Measurements from ENCODE around the gene CES4A. TPM values are rescaled to one million over a fixed set of nuclear protein-coding genes. Genes with fewer than 3 reads are reported as not detected.
"Not testable (repeated sequence)": the region's sequence is repeated elsewhere in the genome, so short reads cannot be mapped to it uniquely, and the experiment has no call there.

CES4A gene
- total RNA-seq, 1 donor from 2014 or later = 0.22 TPM

- Histone ChIP-seq H3K4me3 (no peak overlapping the region), H3F3A (ENCODE audit: low read depth) (no peaks in the 10 kb centered on the region), H2AFZ (replicated peaks) (no peak overlapping the region), H3K4me2 (no peak overlapping the region), H3K27me3 (no peaks in the 10 kb centered on the region), H3K36me3 (no peaks in the 10 kb centered on the region), H3K4me1 (no peaks in the 10 kb centered on the region), H3K9me3 (ENCODE audit: low read depth) (no peaks in the 10 kb centered on the region), H3K27ac (no peak overlapping the region), H3K9ac (no peak overlapping the region), H3K79me2 (ENCODE audit: low read depth) (no peaks in the 10 kb centered on the region), H4K20me1 (ENCODE audit: low read depth) (no peaks in the 10 kb centered on the region)
- Mint-ChIP-seq H3K4me1 (peaks cover 23% of the 10 kb centered on the region), H3K9me3 (no peaks in the 10 kb centered on the region), H3K4me3 (no peak overlapping the region), H3K27me3 (ENCODE audit: insufficient read depth, low read depth) (peaks cover 6% of the 10 kb centered on the region), H3K27ac (no peak overlapping the region), H3K36me3 (no peaks in the 10 kb centered on the region)
- no peak for TF ChIP-seq EZH2phosphoT487 (IDR thresholded peaks at IDR 0.05)
- DNase-seq (ENCODE audit: low spot score) = no peak
These were observed 14.7 kb upstream of the CES4A start for GRCh38 chr16:66973716-66974115.

DNA sequence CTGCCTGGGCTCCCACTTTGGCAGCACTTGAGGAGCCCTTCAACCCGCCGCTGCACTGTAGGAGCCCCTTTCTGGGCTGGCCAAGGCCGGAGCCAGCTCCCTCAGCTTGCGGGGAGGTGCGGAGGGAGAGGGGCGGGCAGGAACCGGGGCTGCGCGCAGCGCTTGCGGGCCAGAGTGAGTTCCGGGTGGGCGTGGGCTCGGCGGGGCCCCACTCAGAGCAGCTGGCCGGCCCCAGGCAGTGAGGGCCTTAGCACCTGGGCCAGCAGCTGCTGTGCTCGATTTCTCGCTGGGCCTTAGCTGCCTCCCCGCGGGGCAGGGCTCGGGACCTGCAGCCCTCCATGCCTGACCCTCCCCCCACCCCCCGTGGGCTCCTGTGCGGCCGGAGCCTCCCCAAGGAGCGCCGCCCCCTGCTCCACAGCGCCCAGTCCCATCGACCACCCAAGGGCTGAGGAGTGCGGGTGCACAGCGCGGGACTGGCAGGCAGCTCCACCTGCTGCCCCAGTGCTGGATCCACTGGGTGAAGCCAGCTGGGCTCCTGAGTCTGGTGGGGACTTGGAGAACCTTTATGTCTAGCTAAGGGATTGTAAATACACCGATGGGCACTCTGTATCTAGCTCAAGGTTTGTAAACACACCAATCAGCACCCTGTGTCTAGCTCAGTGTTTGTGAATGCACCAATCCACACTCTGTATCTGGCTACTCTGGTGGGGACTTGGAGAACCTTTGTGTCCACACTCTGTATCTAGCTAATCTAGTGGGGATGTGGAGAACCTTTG is 14.0 kb upstream of the CES4A start:
- not testable (repeated sequence) for H3K79me2 ChIP-seq (ENCODE audit: low read depth); H3K9ac ChIP-seq; H3K36me3 ChIP-seq; H3K4me3 Mint-ChIP-seq; H3K27me3 ChIP-seq; H4K20me1 ChIP-seq (ENCODE audit: low read depth); H3K27ac ChIP-seq; H3F3A ChIP-seq (ENCODE audit: low read depth); H3K36me3 Mint-ChIP-seq; DNase-seq (ENCODE audit: low spot score); H3K27me3 Mint-ChIP-seq (ENCODE audit: insufficient read depth, low read depth); H3K9me3 ChIP-seq (ENCODE audit: low read depth); H3K4me1 ChIP-seq; H3K4me3 ChIP-seq; H3K4me2 ChIP-seq; H2AFZ ChIP-seq (replicated peaks); H3K9me3 Mint-ChIP-seq
- Mint-ChIP-seq H3K4me1 (peaks cover 23% of the 10 kb centered on the region), H3K27ac (peak overlapping the region; percentile 50)

DNA sequence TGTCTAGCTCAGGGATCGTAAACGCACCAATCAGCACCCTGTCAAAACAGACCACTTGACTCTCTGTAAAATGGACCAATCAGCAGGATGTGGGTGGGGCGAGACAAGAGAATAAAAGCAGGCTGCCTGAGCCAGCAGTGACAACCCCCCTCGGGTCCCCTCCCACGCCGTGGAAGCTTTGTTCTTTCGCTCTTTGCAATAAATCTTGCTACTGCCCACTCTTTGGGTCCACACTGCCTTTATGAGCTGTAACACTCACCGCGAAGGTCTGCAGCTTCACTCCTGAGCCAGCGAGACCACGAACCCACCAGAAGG is 13.5 kb upstream of the CES4A start:
- H3K36me3 ChIP-seq; H3K4me3 Mint-ChIP-seq; H3K4me3 ChIP-seq; H3K79me2 ChIP-seq (ENCODE audit: low read depth); H3K27me3 Mint-ChIP-seq (ENCODE audit: insufficient read depth, low read depth); H3K4me2 ChIP-seq; H3K27ac ChIP-seq; H3K36me3 Mint-ChIP-seq; H3K9ac ChIP-seq; H3K4me1 ChIP-seq; H3K9me3 Mint-ChIP-seq; H3K27me3 ChIP-seq; DNase-seq (ENCODE audit: low spot score); H3F3A ChIP-seq (ENCODE audit: low read depth); H2AFZ ChIP-seq (replicated peaks); H3K9me3 ChIP-seq (ENCODE audit: low read depth); H4K20me1 ChIP-seq (ENCODE audit: low read depth): not testable (repeated sequence)
- H3K4me1 Mint-ChIP-seq = peaks cover 23% of the 10 kb centered on the region
- peak overlapping the region; percentile 81 for H3K27ac Mint-ChIP-seq

DNA sequence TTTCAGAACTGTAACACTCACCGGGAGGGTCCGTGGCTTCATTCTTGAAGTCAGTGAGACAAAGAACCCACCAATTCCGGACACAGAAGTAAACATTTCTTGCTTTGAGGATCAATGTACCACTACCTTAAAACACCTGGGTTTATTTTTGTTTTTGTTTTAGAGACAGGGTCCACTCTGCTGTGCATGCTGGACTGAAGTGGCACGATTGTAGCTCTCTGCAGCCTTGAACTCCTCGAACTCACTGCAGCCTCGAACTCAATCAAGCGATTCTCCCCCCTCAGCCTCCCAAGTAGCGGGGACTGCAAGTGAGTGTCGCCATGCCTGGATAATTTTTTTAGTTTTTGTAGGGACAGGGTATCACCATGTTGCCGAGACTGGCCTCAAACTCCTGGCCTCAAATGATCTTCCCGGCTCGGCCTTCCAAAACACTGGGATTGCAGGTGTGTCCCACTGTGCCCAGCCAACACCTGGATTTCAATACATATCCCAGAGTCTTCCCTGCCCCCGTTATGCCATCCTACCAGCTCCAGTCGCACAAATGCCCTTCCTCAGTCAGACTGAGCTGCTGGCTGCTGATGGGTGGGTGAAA is 13.0 kb upstream of the CES4A start:
- Mint-ChIP-seq H3K4me1 (peaks cover 23% of the 10 kb centered on the region), H3K27ac (peak overlapping the region; percentile 81), H3K4me3 (no peak overlapping the region), H3K27me3 (ENCODE audit: insufficient read depth, low read depth) (peaks cover 6% of the 10 kb centered on the region), H3K9me3 (no peaks in the 10 kb centered on the region), H3K36me3 (no peaks in the 10 kb centered on the region)
- Histone ChIP-seq H2AFZ (replicated peaks) (no peak overlapping the region), H3K4me1 (no peaks in the 10 kb centered on the region), H4K20me1 (ENCODE audit: low read depth) (no peaks in the 10 kb centered on the region), H3K9me3 (ENCODE audit: low read depth) (no peaks in the 10 kb centered on the region), H3K27me3 (no peaks in the 10 kb centered on the region), H3K27ac (no peak overlapping the region), H3F3A (ENCODE audit: low read depth) (no peaks in the 10 kb centered on the region), H3K4me3 (no peak overlapping the region), H3K79me2 (ENCODE audit: low read depth) (no peaks in the 10 kb centered on the region), H3K9ac (no peak overlapping the region), H3K36me3 (no peaks in the 10 kb centered on the region), H3K4me2 (no peak overlapping the region)
- no peak for TF ChIP-seq EZH2 (IDR thresholded peaks at IDR 0.05)
- TF ChIP-seq EZH2phosphoT487 (IDR thresholded peaks at IDR 0.05) = no peak
- TF ChIP-seq CTCF (IDR thresholded peaks at IDR 0.05) = no peak
- DNase-seq (ENCODE audit: low spot score) = no peak

DNA sequence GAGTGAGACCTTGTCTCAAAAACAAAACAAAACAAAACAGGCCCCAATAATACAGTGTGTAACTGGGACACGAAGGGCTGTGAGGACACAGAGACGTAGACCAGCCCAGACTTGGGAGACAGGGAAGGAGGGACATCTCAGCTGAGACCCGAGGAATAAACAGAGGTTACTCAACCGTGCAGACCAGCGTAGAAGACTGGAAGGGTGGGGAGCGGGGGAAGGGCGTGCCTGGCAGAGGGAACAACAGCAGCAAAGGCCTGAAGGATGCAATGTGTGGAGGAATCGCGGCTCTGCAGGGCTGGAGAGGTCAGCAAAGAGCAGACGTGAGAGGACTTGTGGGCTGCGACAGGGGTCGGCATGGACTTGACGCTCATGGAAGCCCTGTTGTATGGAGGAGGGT is 11.6 kb upstream of the CES4A start:
- H3K27ac Mint-ChIP-seq = peak overlapping the region; percentile 78
- H3K4me3 ChIP-seq = no peak overlapping the region
- H3K27me3 ChIP-seq = peaks cover 5% of the 10 kb centered on the region
- H3K9me3 Mint-ChIP-seq = no peaks in the 10 kb centered on the region
- peak; percentile 13 for DNase-seq (ENCODE audit: low spot score)
- H3K9me3 ChIP-seq (ENCODE audit: low read depth) = no peaks in the 10 kb centered on the region
- H2AFZ ChIP-seq (replicated peaks) = no peak overlapping the region
- no peaks in the 10 kb centered on the region for H3K36me3 ChIP-seq
- peak overlapping the region; percentile 17 for H3K4me3 Mint-ChIP-seq
- no peaks in the 10 kb centered on the region for H3K36me3 Mint-ChIP-seq
- no peaks in the 10 kb centered on the region for H3K4me1 ChIP-seq
- no peaks in the 10 kb centered on the region for H3F3A ChIP-seq (ENCODE audit: low read depth)
- peaks cover 4% of the 10 kb centered on the region for H3K27me3 Mint-ChIP-seq (ENCODE audit: insufficient read depth, low read depth)
- no peak overlapping the region for H3K9ac ChIP-seq
- H3K4me2 ChIP-seq = no peak overlapping the region
- H3K4me1 Mint-ChIP-seq = peaks cover 23% of the 10 kb centered on the region
- no peak overlapping the region for H3K27ac ChIP-seq
- no peaks in the 10 kb centered on the region for H3K79me2 ChIP-seq (ENCODE audit: low read depth)
- H4K20me1 ChIP-seq (ENCODE audit: low read depth) = no peaks in the 10 kb centered on the region
- TF ChIP-seq CTCF (IDR thresholded peaks at IDR 0.05) (no peak), EZH2phosphoT487 (IDR thresholded peaks at IDR 0.05) (no peak), EZH2 (IDR thresholded peaks at IDR 0.05) (no peak)
